Left renal cortex interstitium (tissue), 4 donors: ENCODE results near the gene PNN. TPM values are rescaled to one million over a fixed set of nuclear protein-coding genes. Genes with fewer than 3 reads are reported as not detected.
"Not testable (repeated sequence)": the region's sequence is repeated elsewhere in the genome, so short reads cannot be mapped to it uniquely, and the experiment has no call there.

Experiments used
- DNase-seq, 4 donors: peaks; one replicate each; pipeline ENCODE4 v3.0.0-alpha.2; 2013; ENCODE audit warnings: low read depth in 4 of 4, low spot score in 2 of 4, missing footprints in 1 of 4
- polyA plus RNA-seq, 4 donors: library from polyadenylated mRNA; unstranded; fragments of 120-200 nt; gene quantifications; one replicate each; pipeline ENCODE4 v1.2.1, GENCODE V29; 2013; ENCODE audit not compliant: insufficient read length in 4 of 4

Gene PNN
- polyA plus RNA-seq, 4 donors, result 146 to 237 (median 182) TPM

DNA sequence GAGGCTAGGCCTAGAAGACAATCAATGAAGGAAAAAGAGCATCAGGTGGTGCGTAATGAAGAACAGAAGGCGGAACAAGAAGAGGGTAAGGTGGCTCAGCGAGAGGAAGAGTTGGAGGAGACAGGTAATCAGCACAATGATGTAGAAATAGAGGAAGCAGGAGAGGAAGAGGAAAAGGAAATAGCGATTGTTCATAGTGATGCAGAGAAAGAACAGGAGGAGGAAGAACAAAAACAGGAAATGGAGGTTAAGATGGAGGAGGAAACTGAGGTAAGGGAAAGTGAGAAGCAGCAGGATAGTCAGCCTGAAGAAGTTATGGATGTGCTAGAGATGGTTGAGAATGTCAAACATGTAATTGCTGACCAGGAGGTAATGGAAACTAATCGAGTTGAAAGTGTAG, 5.5 kb downstream of the PNN start:
- DNase-seq, result no peak

DNA sequence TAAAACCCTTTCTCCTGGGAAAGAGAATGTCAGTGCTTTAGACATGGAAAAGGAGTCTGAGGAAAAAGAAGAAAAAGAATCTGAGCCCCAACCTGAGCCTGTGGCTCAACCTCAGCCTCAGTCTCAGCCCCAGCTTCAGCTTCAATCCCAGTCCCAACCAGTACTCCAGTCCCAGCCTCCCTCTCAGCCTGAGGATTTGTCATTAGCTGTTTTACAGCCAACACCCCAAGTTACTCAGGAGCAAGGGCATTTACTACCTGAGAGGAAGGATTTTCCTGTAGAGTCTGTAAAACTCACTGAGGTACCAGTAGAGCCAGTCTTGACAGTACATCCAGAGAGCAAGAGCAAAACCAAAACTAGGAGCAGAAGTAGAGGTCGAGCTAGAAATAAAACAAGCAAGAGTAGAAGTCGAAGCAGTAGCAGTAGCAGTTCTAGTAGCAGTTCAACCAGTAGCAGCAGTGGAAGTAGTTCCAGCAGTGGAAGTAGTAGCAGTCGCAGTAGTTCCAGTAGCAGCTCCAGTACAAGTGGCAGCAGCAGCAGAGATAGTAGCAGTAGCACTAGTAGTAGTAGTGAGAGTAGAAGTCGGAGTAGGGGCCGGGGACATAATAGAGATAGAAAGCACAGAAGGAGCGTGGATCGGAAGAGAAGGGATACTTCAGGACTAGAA, 6.1 kb downstream of the PNN start:
- DNase-seq, result no peak

DNA sequence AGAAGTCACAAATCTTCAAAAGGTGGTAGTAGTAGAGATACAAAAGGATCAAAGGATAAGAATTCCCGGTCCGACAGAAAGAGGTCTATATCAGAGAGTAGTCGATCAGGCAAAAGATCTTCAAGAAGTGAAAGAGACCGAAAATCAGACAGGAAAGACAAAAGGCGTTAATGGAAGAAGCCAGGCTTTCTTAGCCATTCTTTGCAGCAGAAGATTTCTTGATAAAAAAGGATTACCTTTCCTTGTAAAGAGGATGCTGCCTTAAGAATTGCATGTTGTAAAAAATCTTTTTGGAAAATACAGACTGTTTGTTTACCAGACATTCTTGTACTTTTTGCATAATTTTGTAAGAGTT, 6.6 kb downstream of the PNN start:
- no peak for DNase-seq

DNA sequence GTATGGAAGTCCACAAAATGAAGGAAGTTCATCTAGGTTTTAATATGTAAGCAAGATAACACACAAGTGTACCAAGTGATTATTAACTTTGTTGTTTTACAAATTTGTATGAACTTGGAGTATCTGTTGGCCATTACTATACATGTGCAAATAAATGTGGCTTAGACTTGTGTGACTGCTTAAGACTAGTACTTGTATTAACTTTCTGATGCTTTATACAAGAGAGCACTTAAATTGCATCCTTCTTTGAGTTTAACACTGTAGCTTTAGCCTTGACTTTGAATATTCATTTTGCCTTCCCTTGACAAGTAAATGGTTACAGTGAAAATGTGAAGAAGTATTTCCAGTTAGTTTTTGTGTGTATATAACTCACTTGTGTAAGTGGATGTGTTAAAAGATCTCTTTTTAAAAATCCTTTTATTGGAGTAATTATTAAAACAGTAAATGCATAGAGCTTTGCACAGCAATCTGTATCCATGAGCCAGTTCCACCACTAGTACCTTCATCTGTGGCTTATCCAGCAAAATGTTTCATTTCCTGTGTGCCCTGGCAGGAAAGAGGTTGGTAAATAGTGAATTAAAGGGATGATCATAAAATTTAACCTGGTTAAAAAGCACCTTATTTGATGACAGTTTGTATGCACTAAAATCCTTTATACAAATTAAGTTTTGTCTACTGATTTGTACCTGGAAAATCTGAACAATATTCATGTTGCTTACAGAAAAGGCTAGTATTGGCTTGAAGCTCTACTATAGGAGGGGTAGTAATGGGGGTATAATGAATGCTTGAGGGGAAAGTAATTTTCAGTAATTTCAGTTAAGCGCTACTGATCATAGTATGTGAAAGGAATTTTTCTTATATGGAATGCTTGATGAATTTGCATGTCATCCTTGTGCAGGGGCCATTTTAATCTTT, 8.0 kb downstream of the PNN start:
- DNase-seq, result no peak

DNA sequence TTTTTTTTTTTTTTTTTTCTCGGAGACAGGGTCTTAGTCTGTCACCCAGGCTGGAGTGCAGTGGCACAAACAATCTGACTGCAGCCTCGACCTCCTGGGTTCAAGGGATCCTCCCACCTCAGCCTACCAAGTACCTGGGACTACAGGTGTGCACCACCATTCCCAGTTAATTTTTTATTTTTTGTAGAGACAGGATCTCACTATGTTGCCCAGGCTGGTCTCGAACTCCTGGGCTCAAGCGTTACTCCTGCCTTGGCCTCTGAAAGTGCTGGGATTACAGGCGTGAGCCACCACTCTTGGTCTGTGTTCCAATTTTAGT, 8.6 kb downstream of the PNN start:
- not testable (repeated sequence) for DNase-seq

DNA sequence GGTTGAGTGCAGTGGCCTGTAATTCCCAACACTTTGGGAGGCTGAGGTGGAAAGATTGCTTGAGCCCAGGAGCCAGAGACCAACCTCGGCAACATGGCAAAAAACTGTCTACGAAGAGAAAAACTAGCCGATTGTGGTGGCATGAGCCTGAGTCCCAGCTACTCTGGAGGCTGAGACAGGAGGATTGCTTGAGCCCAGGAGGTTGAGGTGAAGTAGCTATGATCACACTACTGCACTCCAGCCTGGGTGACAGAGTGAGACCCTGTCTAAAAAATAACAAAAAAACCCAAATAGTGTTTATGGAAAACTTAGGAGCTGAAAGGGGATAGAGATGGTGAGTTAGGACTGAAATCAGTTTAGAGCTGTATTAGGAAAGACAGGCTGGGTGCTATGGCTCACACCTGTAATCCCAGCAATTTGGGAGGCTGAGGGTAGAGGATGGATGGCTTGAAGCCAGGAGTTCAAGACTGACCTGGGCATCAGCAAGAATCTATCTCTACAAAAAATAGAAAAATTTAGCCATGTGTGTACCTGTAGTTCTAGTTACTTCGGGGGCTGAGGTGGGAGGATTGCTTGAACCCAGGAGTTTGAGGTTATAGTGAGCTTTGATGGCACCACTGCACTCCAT, 9.7 kb downstream of the PNN start:
- no peak for DNase-seq

DNA sequence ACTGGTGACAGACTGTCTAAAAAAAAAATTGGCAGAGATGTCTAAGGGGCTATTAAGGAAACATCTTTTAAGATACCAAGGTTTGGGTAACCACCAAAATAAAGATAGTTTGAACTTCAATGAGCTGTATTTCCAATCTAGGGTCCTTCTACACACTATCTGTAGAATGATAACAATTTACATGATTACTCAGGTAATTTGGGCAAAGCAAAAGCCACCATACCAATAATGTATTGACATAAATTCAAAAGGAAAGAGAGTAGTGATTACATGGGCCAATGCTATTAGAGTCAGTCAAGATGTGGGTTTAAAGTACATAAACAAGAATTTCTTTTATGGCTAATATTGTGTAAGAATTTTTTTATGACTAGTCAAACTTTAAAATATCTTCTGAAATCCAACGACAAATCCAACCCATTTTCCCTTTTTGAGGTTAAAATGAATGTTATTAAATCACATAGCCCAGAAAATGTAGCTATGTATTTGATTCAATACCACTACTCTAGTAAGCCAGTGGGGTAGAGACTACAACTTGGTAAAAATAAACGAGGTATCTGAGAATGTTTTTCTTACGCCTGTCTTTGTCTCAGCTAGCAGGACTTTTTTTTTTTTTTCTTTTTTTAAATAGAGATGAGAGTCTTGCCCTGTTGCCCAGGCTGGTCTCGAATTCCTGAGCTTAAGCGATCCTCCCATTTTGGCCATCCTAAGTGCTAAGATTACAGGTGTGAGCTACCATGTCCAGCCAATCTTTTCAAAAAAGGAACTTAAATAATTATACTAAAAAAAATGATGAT, 10.4 kb downstream of the PNN start:
- no peak for DNase-seq

DNA sequence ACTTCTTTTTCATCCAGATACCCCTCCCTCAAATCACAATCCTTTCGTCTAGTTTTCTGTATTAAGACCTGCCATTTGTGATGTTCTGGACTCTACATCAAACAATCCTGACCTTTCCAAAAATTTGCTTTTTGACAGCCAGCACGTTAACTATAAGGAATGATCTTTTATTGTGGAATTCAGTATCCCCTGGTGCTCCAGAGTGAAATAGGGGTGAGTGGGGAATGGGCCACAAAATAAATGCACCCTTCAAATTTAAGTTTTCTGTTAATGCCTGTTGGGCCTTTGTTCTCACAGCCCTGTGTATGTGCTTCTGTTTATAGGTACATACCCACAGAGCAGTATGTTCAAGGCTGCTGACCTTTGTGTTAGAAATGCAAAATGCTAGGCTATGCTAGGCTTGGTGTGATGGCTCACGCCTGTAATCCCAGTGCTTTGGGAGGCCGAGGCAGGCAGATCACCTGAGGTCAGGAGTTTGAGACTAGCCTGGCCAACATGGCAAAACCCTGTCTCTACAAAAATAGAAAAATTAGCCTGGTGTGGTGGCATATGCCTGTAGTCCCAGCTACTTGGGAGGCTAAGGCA, 12.0 kb downstream of the PNN start:
- DNase-seq, result no peak

DNA sequence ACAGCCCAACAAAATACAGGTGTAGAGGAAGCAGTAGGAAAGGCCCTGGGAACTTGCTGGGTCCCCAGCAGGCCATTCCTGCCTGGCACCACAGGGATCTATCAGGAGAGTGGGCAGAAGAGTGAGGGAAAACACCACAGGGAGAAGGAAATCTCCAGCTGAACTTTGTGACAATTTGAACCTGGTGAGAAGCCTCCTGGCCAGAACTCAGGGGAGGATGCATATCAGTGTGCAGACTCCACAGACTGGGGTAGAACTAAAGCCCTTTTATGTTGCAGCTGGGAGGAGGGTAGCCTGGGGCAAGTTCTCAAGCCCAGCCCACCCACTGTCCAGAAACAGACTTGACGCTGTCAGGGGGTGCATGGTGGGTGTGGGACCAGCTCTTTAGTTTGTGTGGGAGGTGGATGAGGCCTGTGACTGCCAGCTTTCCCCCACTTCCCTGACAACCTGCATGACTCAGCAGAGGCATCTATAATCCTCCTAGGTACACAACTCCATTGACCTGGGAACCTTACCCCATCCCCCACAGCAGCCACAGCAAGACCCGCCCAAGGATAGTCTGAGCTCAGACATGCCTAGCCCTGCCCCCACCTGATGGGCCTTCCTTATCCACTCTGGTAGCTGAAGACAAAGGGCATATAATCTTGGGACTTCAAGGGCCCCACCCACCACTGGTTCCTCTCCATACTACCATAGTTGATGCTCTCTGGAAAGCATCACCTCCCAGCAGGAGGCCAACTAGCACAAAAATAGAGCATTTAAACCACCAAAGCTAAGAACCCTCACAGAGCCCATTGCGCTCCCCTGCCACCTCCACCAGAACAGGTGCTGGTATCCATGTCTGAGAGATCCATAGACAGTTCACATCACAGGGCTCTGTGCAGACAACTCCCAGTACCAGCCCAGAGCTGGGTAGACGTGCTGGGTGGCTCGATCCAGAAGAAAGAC, 28.9 kb downstream of the PNN start:
- no peak for DNase-seq

DNA sequence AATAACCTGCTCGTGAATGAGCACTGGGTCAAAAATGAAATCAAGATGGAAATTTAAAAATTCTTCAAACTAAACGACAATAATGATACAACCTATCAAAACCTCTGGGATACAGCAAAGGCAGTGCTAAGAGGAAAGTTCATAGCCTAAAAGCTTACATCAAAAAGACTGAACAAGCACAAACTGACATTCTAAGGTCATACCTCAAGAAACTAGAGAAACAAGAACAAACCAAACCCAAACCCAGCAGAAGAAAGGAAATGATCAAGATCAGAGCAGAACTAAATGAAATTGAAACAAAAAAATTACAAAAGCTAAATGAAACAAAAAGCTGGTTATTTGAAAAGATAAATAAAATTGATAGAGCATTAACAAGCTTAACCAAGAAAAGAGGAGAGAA, 32.4 kb downstream of the PNN start:
- not testable (repeated sequence) for DNase-seq

DNA sequence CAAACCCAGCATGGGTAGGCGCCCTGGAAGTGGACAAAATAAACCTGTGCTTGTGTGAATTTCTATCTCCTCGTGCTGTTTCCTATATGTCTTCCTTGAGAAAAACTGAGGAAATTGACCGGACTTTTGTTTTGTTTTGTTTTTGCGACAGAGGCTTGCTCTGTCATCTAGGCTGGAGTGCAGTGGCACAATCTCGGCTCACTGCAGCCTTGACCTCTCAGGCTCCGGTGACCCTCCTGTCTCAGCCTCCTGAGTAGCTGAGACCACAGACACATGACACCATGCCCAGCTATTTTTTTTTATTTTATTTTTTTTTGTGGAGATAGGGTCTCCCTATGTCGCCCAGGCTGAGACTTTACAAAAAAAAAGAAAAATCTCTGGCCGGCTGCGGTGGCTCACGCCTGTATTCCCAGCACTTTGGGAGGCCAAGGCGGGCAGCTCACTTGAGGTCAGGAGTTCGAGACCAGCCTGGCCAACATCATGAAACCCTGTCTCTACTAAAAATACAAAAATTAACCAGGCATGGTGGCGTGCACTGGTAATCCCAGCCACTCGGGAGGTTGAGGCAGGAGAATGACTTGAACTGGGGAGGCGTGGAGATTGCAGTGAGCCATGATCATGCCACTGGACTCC, 36.2 kb downstream of the PNN start:
- no peak for DNase-seq

DNA sequence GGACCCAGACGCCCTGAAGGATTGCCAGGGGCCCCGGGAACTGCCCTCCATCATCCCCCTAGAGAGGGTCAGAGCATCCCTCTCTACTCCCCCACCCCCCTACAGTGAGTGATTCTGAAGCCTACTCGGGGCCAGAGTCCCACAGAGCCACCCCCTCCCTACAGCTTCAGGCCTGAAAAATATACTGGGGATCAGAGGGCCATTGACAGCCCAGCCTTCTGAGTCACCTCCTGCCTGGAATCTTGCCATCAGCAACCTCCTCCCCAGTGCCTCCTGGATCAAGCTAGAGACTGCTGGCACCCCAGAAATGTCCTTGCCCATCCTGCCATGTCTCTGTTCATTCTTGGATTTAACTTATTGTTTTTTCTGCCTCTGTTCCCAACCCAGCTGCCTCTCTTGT, 37.0 kb downstream of the PNN start:
- no peak for DNase-seq

DNA sequence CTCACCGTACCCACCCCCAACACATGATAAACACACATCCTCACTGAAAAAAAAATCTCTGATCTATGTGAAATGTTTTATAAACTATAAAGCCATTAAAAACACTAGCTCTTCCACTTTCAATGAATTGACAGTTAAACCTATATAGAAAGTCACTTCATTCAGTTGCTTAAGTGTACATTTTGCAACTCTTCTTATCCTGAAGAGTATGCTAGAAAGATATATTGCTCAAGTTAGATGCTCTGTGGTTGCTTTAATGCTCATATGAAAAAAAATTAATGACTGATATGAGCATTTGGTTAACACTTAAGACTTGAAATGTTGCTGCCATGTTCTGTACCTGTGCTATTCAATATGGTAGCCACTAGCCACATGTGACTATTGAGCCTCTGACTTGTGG, 37.6 kb downstream of the PNN start:
- DNase-seq, result no peak

DNA sequence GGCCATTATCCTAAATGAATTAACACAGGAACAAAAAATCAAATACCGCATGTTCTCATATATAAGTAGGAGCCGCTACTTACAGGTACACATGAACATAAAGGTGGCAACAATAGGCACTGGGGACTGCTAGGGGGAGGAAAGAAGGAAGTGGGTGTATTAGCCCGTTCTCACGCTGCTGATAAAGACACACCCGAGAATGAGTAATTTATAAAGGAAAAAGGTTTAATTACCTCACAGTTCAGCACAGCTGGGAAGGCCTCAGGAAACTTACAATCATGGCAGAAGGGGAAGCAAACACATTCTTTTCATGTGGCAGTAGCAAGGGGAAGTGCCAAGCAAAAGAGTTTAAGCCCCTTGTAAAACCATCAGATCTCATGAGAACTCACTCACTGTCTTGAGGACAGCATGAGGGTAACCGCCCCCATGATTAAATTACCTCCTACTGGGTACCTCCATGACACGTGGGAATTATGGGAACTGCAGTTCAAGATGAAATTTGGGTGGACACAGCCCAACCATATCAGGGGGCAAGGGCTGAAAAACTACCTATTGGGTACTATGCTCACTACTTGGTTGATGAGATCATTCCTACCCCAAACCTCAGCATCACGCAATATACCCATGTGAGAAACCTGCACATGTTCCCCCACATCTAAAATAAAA, 42.3 kb downstream of the PNN start:
- DNase-seq, result no peak

DNA sequence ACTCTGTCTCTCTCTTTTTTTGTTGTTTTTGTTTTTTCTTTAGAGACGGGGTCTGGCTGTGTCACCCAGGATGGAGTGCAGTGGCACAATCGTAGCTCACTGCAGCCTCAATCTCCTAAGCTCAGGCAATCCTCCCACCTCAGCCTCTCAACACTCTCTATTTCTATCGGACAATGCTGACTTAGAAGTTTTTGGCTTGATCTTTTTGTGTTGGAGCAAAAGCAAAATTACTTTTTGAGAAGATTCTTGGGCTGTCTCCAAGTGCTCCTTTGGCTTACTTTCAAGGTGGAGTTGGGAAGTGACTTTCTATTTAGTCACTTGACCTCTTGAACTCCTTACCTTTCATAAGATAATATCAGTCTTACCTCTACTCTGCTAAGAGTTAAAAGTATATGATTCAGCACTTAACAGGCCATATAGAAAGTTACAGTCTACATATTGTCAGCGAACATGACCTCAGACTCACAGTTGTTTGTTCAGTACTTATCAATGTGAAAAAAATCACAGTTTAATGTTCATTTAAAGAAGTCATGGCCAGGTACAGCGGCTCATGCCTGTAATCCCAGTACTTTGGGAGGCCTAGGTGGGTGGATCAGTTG, 43.2 kb downstream of the PNN start:
- no peak for DNase-seq

DNA sequence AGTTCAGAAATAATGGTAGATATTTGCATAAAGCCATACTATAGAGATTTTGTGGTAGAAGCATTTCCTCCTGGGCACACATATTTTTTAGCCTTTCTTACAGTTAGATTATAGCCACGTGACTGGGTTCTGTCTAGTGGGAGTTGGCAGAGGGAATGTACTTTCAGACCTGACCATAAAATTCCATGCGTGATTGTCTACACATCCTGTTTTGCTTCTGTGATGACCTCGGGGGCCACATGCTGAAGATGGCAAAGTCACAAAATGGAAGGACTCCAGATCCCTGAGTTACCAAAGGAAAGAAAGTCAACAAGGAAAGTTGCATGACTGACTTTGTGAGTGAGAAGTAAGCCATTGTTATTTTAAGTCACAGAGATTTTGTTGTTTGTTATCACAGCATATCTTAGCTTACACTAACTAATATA, 44.0 kb downstream of the PNN start:
- no peak for DNase-seq

DNA sequence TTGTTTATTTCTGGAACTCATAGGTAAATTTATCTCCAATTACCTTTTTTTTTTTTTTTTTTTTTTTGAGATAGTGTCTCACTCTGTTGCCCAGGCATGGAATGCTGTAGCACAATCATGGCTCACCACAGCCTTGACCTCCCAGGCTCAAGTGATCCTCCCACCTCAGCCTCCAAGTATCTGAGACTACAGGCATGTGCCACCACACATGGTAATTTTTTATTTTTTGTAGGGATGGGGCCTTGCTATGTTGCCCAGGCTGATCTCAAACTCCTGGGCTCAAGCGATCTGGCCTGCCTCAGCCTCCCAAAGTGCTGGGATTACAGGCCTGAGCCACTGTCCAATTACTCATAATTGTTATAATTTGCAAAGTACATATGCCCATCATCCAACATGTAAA, 45.4 kb downstream of the PNN start:
- DNase-seq, result not testable (repeated sequence)

DNA sequence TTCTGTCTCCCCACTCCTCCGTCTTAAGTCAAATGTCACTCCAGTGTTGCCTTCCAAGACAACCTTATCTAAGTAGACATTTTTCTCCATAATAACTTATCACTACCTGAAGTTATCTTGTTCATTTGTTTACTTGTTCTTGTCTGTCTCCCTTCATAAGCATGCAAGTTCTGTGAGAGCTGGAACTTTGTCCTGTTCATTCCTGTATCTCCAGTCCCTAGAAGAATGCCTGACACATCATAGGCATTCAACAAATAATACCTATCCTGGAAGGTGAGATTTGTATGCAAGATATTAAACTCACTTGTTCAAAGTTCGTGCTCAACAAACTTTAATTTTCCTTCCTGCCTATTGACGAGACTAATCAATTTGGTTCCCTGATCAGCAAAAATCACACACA, 53.0 kb downstream of the PNN start:
- DNase-seq, result no peak
